Activated CD8-positive, alpha-beta memory T cell treated with anti-CD3 and anti-CD28 coated beads for 48 hours (primary cell): Measurements from ENCODE around the gene KDM7A.

Experiments
- DNase-seq, 3 experiments: peaks; one replicate each; pipeline ENCODE4 v3.0.0-alpha.2; 2020; ENCODE audit warnings: low read depth in 2 of 3, low spot score in 2 of 3

The KDM7A gene

DNA sequence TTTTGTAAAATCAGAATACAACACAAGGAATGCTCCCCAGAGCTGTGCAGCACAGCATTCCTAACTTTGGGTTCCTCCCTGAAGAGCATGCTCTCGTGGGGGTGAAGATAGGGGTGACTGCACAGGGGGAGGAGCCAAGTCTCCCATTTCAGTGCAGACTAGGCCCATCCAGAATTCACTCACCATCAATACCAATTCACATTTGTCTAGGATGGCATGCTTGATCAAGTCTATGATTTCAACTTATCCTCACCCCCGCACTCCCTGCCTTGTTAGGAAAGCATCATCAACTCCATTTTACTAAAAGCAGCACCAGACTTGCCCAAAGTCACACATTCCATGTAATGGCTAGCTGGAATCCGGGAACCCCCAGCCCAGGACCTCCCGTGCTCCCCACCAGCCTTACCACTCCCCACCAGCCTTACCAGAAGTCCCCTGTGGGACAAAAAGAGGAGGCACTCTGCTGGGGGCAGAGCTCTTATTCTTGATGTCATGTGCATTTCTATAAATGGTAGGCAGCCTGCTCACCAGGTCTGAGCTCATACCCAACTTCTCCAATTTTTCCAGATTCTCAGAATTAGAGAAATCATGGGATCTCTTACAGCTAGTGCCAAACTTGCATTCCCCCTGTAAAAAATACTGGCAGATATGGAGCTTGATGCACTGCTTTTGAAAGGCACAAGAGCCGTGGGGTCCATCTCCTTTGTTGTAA, 120.2 kb downstream of the KDM7A start:
- DNase-seq = no peak

DNA sequence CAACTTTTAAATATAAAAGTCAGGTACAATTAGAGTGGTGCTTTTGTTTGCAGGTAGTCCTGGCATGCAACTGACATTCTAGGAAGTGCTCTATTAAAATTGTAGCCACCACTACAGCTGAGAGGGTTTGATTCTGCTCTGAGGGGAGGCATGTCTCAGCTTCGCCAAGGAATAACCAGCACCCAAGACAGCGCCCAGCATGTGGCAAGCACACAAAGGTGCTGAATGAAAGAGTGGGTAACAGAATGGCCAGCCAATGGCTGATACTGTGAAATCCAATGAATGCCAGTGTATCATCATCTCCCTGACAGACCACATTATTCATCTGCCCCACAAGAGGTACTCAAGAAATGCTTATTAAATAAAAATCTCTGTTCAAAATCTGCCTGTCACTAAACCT, 121.0 kb downstream of the KDM7A start:
- no peak for DNase-seq

GRCh38 chr7:140054751-140055150, 122.0 kb downstream of the KDM7A start:
- DNase-seq = no peak

GRCh38 chr7:140053812-140054539, 122.8 kb downstream of the KDM7A start:
- no peak for DNase-seq

DNA sequence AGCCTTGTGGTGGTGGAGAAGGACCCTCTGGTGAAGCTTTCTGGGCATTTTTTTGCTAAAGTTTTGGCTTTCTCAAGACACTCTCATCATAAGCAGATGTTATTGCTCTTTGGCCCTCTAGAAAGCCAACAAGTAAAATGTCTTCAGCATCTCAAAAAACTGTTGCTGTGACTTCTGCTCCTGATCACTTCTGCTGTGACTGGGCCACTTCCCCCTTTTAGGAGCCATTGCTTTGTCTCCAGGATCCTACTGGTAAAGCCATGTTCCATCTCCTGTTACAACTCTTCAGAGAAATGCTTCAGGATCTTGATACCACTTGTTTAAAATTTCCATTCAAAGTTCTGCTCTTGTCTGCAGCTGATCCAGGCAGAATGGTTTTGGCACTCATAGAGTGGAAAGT, 125.0 kb downstream of the KDM7A start:
- DNase-seq = no peak

- DNase-seq = no peak
Observed at GRCh38 chr7:140050100-140050499, 126.7 kb downstream of the KDM7A start.

DNA sequence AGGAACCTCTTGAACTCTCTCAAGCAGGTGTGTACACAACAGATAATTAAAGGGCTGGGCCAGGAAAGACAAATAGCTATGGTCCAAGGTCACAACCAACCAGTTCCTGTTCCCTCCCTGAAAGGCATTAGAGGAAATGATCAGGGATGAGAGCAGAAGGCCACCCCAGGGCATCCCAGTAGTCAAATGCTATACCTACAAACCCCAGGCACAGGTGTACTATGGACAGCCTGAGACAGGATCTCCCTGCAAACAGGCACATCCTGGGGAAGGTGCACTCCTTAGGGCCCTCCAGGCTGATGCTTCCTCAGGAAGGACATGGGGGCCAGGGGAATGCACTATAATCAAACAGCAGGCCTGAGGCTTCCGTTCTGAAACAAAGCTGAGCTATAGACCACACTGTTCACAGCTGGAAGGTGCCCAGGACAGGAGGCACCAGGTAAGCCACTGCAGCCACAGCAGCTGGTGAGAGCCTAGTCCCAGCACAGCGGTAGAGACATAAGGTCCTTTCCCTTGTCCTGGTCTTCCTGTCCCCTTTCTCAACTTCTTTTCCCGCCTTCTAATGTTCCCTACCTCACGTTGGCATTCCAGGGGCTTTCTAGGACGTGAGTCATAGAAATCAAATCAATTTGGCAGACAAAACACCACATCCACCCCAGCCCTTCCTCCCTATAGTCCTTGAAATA, 127.3 kb downstream of the KDM7A start:
- DNase-seq = no peak

DNA sequence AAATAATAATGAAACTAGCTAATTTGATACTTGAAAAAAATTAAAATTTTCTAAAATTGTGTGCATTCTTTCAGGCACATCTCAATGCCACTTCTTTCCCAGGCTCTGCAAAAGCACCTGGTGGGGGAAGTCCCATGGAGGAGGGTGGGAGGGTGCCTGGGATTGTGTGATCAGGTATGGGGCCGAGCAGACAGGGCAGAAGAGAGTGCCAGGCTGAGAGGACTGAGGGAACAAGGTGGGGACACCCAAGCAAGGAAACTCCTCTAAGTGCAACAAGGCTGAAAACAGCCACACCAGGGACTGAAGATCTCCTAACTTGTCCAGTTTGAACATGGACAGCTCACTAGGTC, 127.8 kb downstream of the KDM7A start:
- no peak for DNase-seq

GRCh38 chr7:140048138-140048537, 128.6 kb downstream of the KDM7A start:
- DNase-seq = no peak

DNA sequence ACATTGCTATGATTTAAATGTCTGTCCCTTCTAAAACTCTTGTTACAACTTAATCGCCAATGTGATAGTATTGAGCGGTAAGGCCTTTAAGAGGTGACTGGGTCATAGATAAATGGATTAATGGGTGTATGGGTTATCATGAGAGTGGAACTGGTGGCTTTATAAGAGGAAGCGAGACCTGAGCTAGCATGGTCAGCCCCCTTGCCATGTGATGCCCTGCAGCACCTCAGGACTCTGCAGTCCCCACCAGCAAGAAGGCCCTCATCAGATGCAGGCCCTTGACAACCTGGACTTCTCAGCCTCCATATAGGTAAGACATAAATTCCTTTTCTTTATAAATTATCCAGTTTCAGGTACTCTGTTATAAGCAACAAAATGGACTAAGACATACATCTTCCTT, 129.6 kb downstream of the KDM7A start:
- no peak for DNase-seq

GRCh38 chr7:140045697-140046096, 131.1 kb downstream of the KDM7A start:
- DNase-seq = no peak

GRCh38 chr7:140044251-140044650, 132.5 kb downstream of the KDM7A start:
- DNase-seq = no peak

DNA sequence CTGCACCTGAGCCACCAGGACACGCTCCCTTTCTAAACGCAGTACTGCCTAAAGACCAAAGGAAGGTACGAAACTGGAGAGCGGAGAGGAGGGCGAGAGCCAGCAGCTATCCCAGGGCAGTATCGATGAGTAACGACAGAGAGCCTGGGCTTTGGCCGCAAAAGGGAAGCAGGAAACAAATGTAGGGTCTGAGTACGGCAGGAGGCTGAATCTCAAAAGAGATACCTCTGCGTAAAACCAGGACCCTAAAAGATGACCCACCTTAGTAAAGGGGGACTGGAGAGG, 134.5 kb downstream of the KDM7A start:
- DNase-seq = no peak

- DNase-seq = no peak
Observed at GRCh38 chr7:140041659-140042385, 135.0 kb downstream of the KDM7A start.

DNA sequence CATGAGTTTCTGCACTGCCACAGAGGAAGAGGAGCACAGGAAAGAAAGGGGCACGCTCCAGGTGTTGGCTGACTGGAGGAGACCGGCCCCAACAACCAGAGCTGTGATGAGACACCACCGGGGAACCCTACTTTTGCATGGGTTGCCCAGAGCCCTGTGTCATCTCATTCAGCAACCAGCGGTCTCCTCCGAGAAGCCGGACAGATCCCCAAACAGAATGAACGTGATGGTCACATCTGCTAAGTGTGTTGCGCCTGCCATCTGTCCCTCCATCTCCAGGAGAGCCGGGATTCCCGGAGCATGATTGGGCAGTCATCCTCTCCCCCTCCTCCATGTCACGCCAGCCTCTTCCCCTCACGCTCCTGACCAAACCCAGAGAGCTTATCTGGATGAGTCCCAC, 136.9 kb downstream of the KDM7A start:
- DNase-seq = no peak

DNA sequence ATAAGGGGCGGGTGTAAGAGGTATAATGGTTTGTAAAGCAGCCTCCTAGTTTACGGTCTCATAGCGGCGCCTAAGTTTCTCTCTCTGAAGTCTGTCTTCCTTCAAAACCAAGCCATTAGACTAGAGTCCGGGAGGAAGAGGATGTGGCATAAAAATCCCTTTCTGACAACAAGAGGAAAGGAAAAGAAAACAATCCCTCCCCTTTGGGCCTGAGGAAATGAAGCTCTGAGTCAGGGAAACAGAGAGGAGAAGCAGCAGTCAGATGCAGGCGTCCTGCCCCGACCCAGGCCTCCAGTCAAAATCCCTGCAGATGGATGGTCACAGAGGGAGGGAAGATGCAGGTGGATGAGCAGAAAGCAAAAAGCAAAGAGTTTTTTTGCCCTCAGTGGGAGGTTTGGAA, 137.7 kb downstream of the KDM7A start:
- DNase-seq = no peak

DNA sequence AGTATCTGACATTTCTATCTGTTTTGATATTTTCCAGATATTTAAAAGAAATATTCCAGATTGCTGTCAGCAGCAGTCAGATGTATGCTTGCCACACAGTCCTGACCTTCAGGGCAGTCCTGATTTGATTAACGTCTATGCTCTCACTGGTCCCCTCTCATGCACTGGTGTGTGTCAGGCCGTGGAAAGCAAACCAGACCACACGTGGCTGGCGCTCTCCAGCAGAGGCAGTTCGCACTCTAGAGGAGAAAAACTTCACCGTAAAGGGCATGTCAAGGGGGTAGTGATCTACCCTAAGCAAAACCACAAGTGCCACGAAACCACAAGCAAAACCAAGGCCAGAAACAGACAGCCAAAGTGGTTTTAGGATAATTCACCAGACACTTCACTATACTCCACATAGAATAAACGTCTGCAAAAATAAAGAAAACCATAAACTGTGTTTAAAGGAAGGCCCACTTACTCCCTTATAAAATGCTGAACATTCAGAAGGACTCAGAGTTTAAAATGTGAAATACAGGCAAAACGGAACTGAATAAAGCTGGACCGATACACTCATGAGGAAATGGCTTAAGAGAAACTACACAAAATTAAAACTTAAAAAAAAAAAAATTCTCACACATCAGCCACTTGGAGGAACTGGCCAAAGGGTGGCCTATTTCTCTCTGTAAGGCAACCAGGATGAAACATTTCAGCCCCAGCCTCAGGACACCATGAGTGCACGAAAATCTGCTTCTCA, 140.4 kb downstream of the KDM7A start:
- DNase-seq = no peak

GRCh38 chr7:140035400-140036223, 141.2 kb downstream of the KDM7A start:
- DNase-seq = no peak
